Natural killer cell treated with Interleukin-12 subunit alpha and Interleukin-12 subunit beta and Interleukin-15 and Interleukin-18, amount 100 ng/mL, for 72 hours (primary cell): Measurements from ENCODE around the gene PDE9A. TPM values are rescaled to one million over a fixed set of nuclear protein-coding genes. Genes with fewer than 3 reads are reported as not detected.
"Not testable (repeated sequence)": the region's sequence is repeated elsewhere in the genome, so short reads cannot be mapped to it uniquely, and the experiment has no call there.

Experiments
- ATAC-seq, 2 donors: fragments of 150-1000 bp; cut with Tn5 transposase in 1 of 2; sonication (Bioruptor Pico), chemical (Tn5 transposase) in 1 of 2; 2 replicates each; pipeline ENCODE4 v1.10.0; 2021
- DNase-seq: peaks from one replicate; pipeline ENCODE4 v3.0.0; 2022; ENCODE audit warnings: low spot score
- H3K27ac Mint-ChIP-seq, 2 donors: 1 replicate in 1 of 2; 2 replicates in 1 of 2; pipeline ENCODE4 v1.8.0; 2022; ENCODE audit warnings: mixed read lengths in 2 of 2, mild to moderate bottlenecking in 1 of 2, moderate library complexity in 1 of 2
- H3K27me3 Mint-ChIP-seq, 2 donors: 1 replicate in 1 of 2; 2 replicates in 1 of 2; pipeline ENCODE4 v1.8.0; 2022; ENCODE audit warnings: mixed read lengths in 2 of 2
- H3K36me3 Mint-ChIP-seq: one replicate; pipeline ENCODE4 v1.8.0; 2022; ENCODE audit warnings: mixed read lengths
- H3K4me1 Mint-ChIP-seq, 2 donors: 1 replicate in 1 of 2; 2 replicates in 1 of 2; pipeline ENCODE4 v1.8.0; 2022; ENCODE audit warnings: low read depth in 2 of 2, mixed read lengths in 2 of 2, mild to moderate bottlenecking in 1 of 2
- H3K4me3 Mint-ChIP-seq: one replicate; pipeline ENCODE4 v1.8.0; 2022; ENCODE audit warnings: mixed read lengths
- H3K9me3 Mint-ChIP-seq: 2 replicates; pipeline ENCODE4 v1.8.0; 2022; ENCODE audit warnings: mixed read lengths
- total RNA-seq, 2 donors: library from RNA; stranded (reverse); gene quantifications; one replicate each; pipeline ENCODE4 v1.2.3, GENCODE V29; 2022

The PDE9A gene
- total RNA-seq, 2 donors from 2014 or later = 1.4 to 2.2 TPM

DNA sequence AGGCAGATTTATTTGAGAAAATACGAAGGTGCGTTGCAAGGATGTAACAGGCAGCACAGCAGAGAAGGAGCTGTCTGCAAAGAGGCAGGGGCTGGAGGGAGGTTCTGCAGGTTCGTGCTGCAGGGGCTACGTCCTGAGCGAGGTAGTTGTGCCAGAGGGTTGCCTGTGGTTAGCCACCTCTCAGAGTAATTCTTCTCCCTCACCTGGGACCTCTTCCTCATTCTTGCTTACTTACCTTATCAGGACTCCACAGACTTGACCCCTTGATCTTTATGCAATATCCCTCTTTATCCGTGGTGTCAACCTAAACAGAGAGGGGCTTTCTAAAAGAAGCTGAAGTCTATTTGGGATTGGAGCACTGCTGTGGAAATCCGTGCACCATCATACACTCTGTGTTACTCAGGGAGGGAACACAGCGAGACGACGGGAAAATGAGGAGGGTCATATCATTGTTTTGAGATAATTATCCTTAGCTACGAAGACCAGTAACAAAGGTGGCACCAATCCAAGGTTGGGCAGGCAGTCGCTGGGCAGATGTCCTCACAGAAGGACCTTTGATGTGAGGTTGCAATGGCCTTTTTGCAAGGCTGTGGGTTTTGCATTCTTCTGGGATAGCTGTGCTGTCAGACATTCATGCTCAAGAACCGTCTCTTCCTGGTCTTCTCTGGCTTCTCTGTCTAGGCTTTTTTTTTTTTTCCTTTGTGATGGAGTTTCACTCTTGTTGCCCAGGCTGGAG is 143.1 kb downstream of the PDE9A start:
- no peak for ATAC-seq
- no peak for DNase-seq
- Mint-ChIP-seq H3K4me3 (no peak overlapping the region), H3K27ac (no peak overlapping the region), H3K4me1 (no peaks in the 10 kb centered on the region), H3K36me3 (no peaks in the 10 kb centered on the region), H3K9me3 (no peaks in the 10 kb centered on the region), H3K27me3 (peaks cover 5 to 8% of the 10 kb centered on the region in 2 donors)

DNA sequence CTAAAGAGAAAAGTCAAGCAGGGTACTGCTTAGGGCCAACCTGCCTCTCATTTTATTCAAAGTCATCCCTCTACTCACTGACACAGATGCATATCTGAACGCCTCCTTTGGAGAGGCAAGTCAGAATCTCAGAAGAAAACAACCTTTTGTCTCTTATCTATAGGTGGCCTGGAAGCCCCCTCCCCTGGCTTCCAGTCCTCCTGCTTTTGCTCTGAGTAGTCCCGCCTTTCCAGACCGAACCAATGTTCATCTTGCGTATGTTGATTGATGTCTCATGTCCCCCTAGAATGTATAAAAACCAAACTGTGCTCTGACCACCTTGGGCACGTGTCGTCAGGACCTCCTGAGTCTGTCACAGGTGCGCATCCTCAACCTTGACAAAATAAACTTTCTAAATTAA is 144.1 kb downstream of the PDE9A start:
- no peaks in the 10 kb centered on the region for H3K9me3 Mint-ChIP-seq
- no peak overlapping the region for H3K27ac Mint-ChIP-seq
- H3K36me3 Mint-ChIP-seq = no peaks in the 10 kb centered on the region
- ATAC-seq = no peak
- peaks cover 5 to 8% of the 10 kb centered on the region in 2 donors for H3K27me3 Mint-ChIP-seq
- no peak overlapping the region for H3K4me3 Mint-ChIP-seq
- DNase-seq = no peak
- H3K4me1 Mint-ChIP-seq = no peaks in the 10 kb centered on the region

GRCh38 chr21:42798106-42798505 is 144.7 kb downstream of the PDE9A start:
- H3K36me3 Mint-ChIP-seq = no peaks in the 10 kb centered on the region
- H3K27me3 Mint-ChIP-seq = peaks cover 5 to 8% of the 10 kb centered on the region in 2 donors
- no peaks in the 10 kb centered on the region for H3K9me3 Mint-ChIP-seq
- ATAC-seq = no peak
- H3K4me1 Mint-ChIP-seq = no peaks in the 10 kb centered on the region
- no peak for DNase-seq
- no peak overlapping the region for H3K27ac Mint-ChIP-seq
- H3K4me3 Mint-ChIP-seq = no peak overlapping the region

DNA sequence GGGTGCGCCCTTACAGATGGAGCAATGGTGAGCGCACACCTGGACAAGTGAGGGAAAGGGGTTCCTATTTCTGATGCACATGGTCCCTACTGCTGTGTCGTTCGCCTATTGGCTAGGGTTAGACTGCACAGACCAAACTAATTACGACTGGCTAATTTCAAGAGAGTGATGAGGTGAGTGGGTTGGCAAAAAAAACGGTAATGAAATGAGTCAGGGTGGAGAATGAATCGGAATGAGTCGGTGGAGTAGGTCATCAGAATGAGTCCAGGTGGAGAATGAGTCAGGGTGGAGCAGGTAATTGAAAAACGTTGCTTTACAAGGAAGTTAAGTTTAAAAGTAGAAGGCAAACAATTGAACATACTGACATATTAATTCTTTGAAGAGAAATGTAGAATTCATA is 146.1 kb downstream of the PDE9A start:
- Mint-ChIP-seq H3K27me3 (peaks cover 5 to 8% of the 10 kb centered on the region in 2 donors), H3K4me3 (no peak overlapping the region), H3K36me3 (no peaks in the 10 kb centered on the region), H3K27ac (no peak overlapping the region), H3K9me3 (no peaks in the 10 kb centered on the region), H3K4me1 (no peaks in the 10 kb centered on the region)
- ATAC-seq (peak in 1 of 2 donors; percentile 62), DNase-seq (no peak)

- Mint-ChIP-seq H3K4me3 (no peak overlapping the region), H3K27me3 (peaks cover 9 to 10% of the 10 kb centered on the region in 2 donors), H3K9me3 (no peaks in the 10 kb centered on the region), H3K36me3 (no peaks in the 10 kb centered on the region), H3K4me1 (no peaks in the 10 kb centered on the region), H3K27ac (no peak overlapping the region)
- no peak for ATAC-seq
- DNase-seq = no peak
Observed at GRCh38 chr21:42799948-42800347, 146.5 kb downstream of the PDE9A start.

GRCh38 chr21:42801616-42802015 is 148.2 kb downstream of the PDE9A start:
- not testable (repeated sequence) for H3K4me1 Mint-ChIP-seq, H3K27ac Mint-ChIP-seq

DNA sequence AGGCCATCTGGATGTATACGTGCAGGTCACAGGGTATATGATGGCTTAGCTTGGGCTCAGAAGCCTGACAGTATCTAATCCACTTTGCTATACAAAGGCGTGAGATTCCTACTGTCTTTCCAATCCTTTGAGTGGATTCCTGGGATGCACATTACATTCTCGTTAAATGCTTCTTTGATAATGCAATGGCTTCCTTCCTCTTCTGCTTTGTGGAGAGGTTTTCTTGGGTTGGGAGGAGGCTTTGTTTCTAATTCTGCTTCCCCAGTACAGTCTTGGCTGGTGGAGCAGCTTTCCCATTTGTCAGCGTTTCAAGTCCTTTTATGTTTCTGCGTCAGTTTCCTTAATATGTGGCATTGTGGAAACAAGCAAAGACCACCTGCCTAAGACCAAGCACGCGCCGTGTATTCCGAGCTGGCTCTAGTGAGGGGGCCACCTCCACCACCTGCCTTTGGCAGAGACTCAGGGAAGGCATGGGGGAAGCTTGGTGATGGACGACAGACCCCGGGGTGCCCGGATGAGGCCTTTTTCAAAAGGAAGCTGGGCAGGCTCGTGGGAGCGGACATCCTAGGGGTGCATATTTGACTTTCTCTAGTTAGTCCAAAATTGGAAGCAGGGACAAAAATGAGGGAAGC is 153.2 kb downstream of the PDE9A start:
- H3K27me3 Mint-ChIP-seq = peaks cover 20 to 33% of the 10 kb centered on the region in 2 donors
- DNase-seq = no peak
- no peaks in the 10 kb centered on the region for H3K4me1 Mint-ChIP-seq
- no peak for ATAC-seq
- no peak overlapping the region for H3K27ac Mint-ChIP-seq
- no peaks in the 10 kb centered on the region for H3K9me3 Mint-ChIP-seq
- H3K4me3 Mint-ChIP-seq = no peak overlapping the region
- H3K36me3 Mint-ChIP-seq = no peaks in the 10 kb centered on the region

More at GRCh38 chr21:42801616-42802015, 148.2 kb downstream of the PDE9A start:
- not testable (repeated sequence) for H3K4me3 Mint-ChIP-seq, ATAC-seq, H3K36me3 Mint-ChIP-seq, H3K9me3 Mint-ChIP-seq, DNase-seq
- H3K27me3 Mint-ChIP-seq = peaks cover 18 to 21% of the 10 kb centered on the region in 2 donors

GRCh38 chr21:42807293-42807895 is 154.0 kb downstream of the PDE9A start:
- not testable (repeated sequence) for ATAC-seq, H3K4me3 Mint-ChIP-seq, DNase-seq, H3K27ac Mint-ChIP-seq, H3K9me3 Mint-ChIP-seq, H3K36me3 Mint-ChIP-seq, H3K4me1 Mint-ChIP-seq
- H3K27me3 Mint-ChIP-seq = peaks cover 22 to 33% of the 10 kb centered on the region in 2 donors

DNA sequence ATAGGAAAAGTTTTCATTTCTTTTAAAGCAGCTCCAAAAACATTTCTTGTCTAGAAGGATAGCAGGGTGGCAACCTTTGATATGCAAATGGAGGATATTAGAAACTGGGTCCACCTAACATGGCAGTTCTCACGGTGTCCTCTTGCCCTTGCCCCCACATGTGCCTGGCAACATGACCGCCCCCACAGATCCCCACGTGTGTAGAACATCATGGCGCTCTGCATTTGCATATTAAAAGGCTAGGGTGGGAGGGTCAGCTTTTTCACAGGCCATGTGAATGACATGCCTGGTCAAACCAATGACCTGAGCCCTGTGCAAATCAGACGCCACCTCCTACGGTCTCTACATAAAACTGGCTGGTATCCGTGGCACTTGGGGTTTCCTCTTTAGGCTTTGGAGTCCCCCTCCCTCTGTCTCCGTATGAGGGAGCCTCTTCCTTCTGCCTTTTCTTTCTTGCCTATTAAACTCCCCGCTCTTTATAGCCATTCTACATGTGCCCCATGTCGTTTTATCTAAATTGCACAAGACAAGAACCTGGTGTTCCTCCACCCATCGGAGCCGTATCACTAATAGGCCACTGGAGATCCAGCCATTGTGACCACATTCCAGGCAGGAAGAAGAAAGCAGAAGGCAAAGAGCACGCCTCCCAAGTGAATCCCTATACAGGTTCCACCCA is 154.7 kb downstream of the PDE9A start:
- H3K27ac Mint-ChIP-seq = no peak overlapping the region
- no peak overlapping the region for H3K4me3 Mint-ChIP-seq
- no peak for DNase-seq
- no peaks in the 10 kb centered on the region for H3K4me1 Mint-ChIP-seq
- H3K9me3 Mint-ChIP-seq = no peaks in the 10 kb centered on the region
- no peaks in the 10 kb centered on the region for H3K36me3 Mint-ChIP-seq
- peaks cover 22 to 33% of the 10 kb centered on the region in 2 donors for H3K27me3 Mint-ChIP-seq
- no peak for ATAC-seq

- Mint-ChIP-seq H3K36me3 (no peaks in the 10 kb centered on the region), H3K4me1 (no peaks in the 10 kb centered on the region), H3K9me3 (no peaks in the 10 kb centered on the region), H3K4me3 (no peak overlapping the region), H3K27ac (no peak overlapping the region), H3K27me3 (peaks cover 22 to 33% of the 10 kb centered on the region in 2 donors)
- ATAC-seq (no peak), DNase-seq (no peak)
Observed at GRCh38 chr21:42809171-42809570, 155.8 kb downstream of the PDE9A start.

DNA sequence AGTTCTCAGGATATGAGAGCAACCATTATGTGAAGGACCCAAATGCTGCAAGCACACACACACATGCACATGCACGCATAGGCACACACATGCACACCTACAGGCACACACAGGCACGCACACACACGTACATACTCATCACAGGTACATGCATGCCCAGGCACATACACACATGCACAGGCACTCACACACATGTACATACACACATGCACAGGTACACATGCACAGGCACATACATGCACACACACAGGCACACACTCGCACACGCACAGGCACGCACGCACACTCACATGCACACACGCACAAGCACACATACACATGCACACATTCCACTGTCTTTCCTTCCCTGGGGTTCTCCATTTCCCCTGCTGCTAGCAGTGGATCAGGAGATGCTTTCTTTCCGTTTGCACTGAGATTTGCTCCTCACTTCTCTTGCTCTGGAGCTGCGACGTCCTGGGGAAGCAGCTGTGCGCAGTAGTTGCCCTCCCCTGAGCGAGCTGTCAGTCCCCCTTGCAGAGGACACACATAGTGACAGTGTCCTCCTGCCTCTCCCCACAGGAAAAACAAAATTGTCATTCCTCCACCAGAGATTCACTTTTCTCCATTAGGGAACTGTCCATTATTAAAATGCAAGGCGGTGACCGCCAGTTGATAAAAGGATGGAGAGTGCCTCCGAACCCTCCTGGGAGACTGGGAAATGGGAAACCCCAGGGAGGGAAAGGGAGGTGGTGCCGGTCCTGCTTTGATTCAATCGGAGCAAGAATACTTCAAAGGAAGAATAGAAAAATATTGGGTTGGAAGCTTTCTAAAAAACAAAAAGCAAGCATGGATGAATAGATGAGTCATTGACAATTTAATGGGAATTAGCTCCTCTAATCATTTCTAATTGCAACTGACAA is 156.4 kb downstream of the PDE9A start:
- H3K9me3 Mint-ChIP-seq = no peaks in the 10 kb centered on the region
- no peak overlapping the region for H3K4me3 Mint-ChIP-seq
- no peaks in the 10 kb centered on the region for H3K4me1 Mint-ChIP-seq
- no peak for ATAC-seq
- no peak for DNase-seq
- H3K36me3 Mint-ChIP-seq = no peaks in the 10 kb centered on the region
- peaks cover 19 to 32% of the 10 kb centered on the region in 2 donors for H3K27me3 Mint-ChIP-seq
- no peak overlapping the region for H3K27ac Mint-ChIP-seq

DNA sequence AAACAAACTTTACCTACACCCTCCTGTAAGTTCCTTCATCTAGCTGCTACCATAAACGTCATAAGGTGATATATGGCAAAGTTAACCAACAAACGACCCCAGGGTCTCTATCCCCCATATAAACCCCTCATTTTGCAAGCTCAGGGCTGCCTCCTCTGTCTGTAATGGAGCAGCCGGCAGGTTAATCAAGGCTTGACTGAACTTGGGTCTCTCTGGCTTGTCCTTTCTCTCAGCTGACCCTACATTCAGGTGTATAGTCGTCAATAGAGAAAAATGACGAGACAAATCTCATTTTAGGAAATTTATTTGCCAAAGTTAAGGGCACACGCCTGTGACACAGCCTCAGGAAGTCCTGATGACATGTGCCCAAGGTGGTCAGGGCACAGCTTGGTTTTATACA is 158.5 kb downstream of the PDE9A start:
- Mint-ChIP-seq H3K9me3 (no peaks in the 10 kb centered on the region), H3K36me3 (no peaks in the 10 kb centered on the region), H3K27ac (no peak overlapping the region), H3K27me3 (peaks cover 4 to 15% of the 10 kb centered on the region in 2 donors), H3K4me3 (no peak overlapping the region), H3K4me1 (no peaks in the 10 kb centered on the region)
- ATAC-seq = no peak
- DNase-seq = no peak
